WTC11 (cell line): ENCODE data around the gene FAM199X.

Experiments used
- ETV6 ChIP-seq: sonication (generic); formaldehyde crosslinking; IDR thresholded peaks from 2 replicates; pipeline ENCODE4 v1.8.1; 2022; ENCODE audit warnings: mild to moderate bottlenecking, missing genetic modification reagents
- GABPB1 ChIP-seq: sonication (generic); formaldehyde crosslinking; IDR thresholded peaks from 2 replicates; pipeline ENCODE4 v1.8.1; 2023; ENCODE audit warnings: mild to moderate bottlenecking, missing genetic modification reagents
- JUN ChIP-seq: sonication (generic); formaldehyde crosslinking; IDR thresholded peaks from 2 replicates; pipeline ENCODE4 v1.8.0; 2023; ENCODE audit warnings: mild to moderate bottlenecking, missing genetic modification reagents
- NR1H2 ChIP-seq: sonication (generic); formaldehyde crosslinking; IDR thresholded peaks from 2 replicates; pipeline ENCODE4 v1.9.0; 2021; ENCODE audit warnings: mild to moderate bottlenecking, moderate library complexity, missing genetic modification reagents
- NR2C2 ChIP-seq: sonication (generic); formaldehyde crosslinking; IDR thresholded peaks from 2 replicates; pipeline ENCODE4 v1.8.0; 2022; ENCODE audit warnings: mild to moderate bottlenecking, missing genetic modification reagents
- SMAD3 ChIP-seq: sonication (generic); formaldehyde crosslinking; IDR thresholded peaks from 2 replicates; pipeline ENCODE4 v1.8.0; 2022; ENCODE audit warnings: missing genetic modification reagents, mild to moderate bottlenecking, borderline replicate concordance
- TCF7 ChIP-seq: sonication (generic); formaldehyde crosslinking; IDR thresholded peaks from 2 replicates; pipeline ENCODE4 v1.8.0; 2022; ENCODE audit warnings: mild to moderate bottlenecking, low read depth, missing genetic modification reagents, moderate library complexity
- ZNF121 ChIP-seq: sonication (generic); formaldehyde crosslinking; IDR thresholded peaks from 2 replicates; pipeline ENCODE4 v1.8.0; 2023; ENCODE audit warnings: missing genetic modification reagents
- ZNF232 ChIP-seq: sonication (generic); formaldehyde crosslinking; IDR thresholded peaks from 2 replicates; pipeline ENCODE4 v1.8.0; 2022; ENCODE audit warnings: mild to moderate bottlenecking, missing genetic modification reagents
- TF ChIP-seq, protein P1 (sequence below): fragments of 200-600 bp; IDR thresholded peaks from 2 replicates; pipeline ENCODE4 v1.8.0; 2022; ENCODE audit warnings: antibody characterized with exemption
- TF ChIP-seq, protein P2 (sequence below): sonication (generic); formaldehyde crosslinking; IDR thresholded peaks from 2 replicates; pipeline ENCODE4 v1.8.1; 2022; ENCODE audit warnings: low read depth, mild to moderate bottlenecking, moderate library complexity, missing genetic modification reagents, borderline replicate concordance
- TF ChIP-seq, protein P3 (sequence below): sonication (generic); formaldehyde crosslinking; IDR thresholded peaks from 2 replicates; pipeline ENCODE4 v1.8.1; 2023; ENCODE audit warnings: mild to moderate bottlenecking, missing genetic modification reagents
- TF ChIP-seq, protein P4 (sequence below): sonication (generic); formaldehyde crosslinking; IDR thresholded peaks from 2 replicates; pipeline ENCODE4 v1.8.0; 2023; ENCODE audit warnings: mild to moderate bottlenecking, missing genetic modification reagents

DNA sequence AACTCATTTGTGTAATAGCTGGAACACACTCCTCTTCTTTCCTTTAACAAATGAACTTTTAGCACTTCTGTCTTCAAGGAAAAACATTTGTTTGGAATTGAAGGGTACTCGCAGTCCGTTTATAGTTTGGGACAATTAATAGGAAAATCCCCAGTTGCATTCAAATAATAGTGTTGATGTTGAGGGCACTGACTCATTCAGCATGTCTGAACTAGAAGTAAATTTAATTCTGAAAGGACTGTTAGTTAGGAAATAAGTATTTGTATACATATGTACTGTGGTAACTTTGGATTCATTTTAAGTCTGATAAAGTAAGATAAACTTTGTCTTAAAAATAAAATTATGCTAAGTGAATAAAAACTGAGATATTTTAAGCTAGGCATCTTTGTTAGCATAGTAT, 27.2 kb downstream of the FAM199X start:
- TF ChIP-seq, protein P1, sequence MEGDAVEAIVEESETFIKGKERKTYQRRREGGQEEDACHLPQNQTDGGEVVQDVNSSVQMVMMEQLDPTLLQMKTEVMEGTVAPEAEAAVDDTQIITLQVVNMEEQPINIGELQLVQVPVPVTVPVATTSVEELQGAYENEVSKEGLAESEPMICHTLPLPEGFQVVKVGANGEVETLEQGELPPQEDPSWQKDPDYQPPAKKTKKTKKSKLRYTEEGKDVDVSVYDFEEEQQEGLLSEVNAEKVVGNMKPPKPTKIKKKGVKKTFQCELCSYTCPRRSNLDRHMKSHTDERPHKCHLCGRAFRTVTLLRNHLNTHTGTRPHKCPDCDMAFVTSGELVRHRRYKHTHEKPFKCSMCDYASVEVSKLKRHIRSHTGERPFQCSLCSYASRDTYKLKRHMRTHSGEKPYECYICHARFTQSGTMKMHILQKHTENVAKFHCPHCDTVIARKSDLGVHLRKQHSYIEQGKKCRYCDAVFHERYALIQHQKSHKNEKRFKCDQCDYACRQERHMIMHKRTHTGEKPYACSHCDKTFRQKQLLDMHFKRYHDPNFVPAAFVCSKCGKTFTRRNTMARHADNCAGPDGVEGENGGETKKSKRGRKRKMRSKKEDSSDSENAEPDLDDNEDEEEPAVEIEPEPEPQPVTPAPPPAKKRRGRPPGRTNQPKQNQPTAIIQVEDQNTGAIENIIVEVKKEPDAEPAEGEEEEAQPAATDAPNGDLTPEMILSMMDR = no peak
- TF ChIP-seq SMAD3 (no peak), NR2C2 (CRISPR knock-in tag) (no peak), ZNF121 (CRISPR knock-in tag) (no peak), NR1H2 (CRISPR knock-in tag) (no peak), TCF7 (CRISPR knock-in tag) (no peak), ZNF232 (CRISPR knock-in tag) (no peak), ETV6 (CRISPR knock-in tag) (no peak), GABPB1 (CRISPR knock-in tag) (no peak), JUN (CRISPR knock-in tag) (no peak)
- TF ChIP-seq, protein P2, sequence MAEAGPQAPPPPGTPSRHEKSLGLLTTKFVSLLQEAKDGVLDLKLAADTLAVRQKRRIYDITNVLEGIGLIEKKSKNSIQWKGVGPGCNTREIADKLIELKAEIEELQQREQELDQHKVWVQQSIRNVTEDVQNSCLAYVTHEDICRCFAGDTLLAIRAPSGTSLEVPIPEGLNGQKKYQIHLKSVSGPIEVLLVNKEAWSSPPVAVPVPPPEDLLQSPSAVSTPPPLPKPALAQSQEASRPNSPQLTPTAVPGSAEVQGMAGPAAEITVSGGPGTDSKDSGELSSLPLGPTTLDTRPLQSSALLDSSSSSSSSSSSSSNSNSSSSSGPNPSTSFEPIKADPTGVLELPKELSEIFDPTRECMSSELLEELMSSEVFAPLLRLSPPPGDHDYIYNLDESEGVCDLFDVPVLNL = no peak
- TF ChIP-seq, protein P3, sequence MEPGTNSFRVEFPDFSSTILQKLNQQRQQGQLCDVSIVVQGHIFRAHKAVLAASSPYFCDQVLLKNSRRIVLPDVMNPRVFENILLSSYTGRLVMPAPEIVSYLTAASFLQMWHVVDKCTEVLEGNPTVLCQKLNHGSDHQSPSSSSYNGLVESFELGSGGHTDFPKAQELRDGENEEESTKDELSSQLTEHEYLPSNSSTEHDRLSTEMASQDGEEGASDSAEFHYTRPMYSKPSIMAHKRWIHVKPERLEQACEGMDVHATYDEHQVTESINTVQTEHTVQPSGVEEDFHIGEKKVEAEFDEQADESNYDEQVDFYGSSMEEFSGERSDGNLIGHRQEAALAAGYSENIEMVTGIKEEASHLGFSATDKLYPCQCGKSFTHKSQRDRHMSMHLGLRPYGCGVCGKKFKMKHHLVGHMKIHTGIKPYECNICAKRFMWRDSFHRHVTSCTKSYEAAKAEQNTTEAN = no peak
- TF ChIP-seq, protein P4, sequence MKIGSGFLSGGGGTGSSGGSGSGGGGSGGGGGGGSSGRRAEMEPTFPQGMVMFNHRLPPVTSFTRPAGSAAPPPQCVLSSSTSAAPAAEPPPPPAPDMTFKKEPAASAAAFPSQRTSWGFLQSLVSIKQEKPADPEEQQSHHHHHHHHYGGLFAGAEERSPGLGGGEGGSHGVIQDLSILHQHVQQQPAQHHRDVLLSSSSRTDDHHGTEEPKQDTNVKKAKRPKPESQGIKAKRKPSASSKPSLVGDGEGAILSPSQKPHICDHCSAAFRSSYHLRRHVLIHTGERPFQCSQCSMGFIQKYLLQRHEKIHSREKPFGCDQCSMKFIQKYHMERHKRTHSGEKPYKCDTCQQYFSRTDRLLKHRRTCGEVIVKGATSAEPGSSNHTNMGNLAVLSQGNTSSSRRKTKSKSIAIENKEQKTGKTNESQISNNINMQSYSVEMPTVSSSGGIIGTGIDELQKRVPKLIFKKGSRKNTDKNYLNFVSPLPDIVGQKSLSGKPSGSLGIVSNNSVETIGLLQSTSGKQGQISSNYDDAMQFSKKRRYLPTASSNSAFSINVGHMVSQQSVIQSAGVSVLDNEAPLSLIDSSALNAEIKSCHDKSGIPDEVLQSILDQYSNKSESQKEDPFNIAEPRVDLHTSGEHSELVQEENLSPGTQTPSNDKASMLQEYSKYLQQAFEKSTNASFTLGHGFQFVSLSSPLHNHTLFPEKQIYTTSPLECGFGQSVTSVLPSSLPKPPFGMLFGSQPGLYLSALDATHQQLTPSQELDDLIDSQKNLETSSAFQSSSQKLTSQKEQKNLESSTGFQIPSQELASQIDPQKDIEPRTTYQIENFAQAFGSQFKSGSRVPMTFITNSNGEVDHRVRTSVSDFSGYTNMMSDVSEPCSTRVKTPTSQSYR (CRISPR knock-in tag) = no peak
